Ishikawa (cell line): ENCODE measurements around the gene SLC30A4.

ENCODE experiments used
- EP300 ChIP-seq: IDR thresholded peaks from 2 replicates; pipeline ENCODE4 v1.6.1; 2012; ENCODE audit warnings: borderline replicate concordance
- RAD21 ChIP-seq: IDR thresholded peaks from 2 replicates; pipeline ENCODE4 v1.6.1; 2012; ENCODE audit warnings: low read depth

DNA sequence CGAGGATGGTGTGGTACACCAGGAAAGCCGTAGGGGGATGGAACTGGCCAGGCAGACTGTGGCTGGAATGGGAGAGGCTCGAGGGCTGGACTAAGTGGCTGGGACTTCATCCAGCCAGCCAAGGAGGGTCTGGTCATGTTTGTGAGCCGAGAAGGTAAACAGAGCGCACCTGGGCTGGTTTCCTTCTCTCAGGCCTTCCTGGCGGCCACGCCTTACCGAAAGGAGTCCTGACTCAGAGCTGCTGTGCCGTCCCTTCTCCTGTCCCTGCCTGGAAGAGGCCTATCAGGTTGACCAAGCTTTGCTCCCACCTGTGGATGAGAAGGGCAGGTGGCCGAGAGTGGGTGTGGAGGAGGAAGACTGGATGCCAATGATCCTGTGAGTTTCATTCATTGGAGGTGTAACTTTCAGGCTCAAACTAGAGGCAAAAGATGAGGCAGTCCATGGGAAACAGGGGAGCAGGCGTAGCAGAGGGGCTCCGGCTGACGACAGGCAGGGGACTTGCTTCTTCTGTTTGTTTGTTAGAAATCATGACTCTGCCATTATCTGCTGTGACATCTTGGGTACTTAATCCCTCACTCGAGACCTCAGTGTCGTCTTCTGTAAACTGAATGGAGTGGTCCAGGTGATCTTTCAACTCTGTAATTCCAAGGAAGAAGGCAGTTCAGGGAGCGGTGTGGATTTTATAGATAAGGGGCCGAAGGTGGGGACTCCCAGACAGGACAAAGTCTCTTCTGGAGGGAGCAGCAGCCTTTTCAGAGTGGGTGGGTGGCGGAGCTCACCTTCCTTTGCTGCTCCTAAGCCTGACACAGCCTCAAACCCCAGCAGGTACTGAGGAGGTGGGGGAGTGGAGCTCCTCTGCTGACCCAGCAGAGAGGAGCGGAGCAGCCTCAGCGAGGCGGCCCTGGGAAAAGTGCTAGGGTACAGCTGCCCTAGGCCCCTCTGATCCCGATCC lies 72.4 kb downstream of the SLC30A4 start:
- TF ChIP-seq EP300: no peak
- TF ChIP-seq RAD21: no peak
